Transverse colon (tissue), 4 donors: Measurements from ENCODE around the gene PSG6. TPM values are rescaled to one million over a fixed set of nuclear protein-coding genes. Genes with fewer than 3 reads are reported as not detected.
A peak's percentile ranks its signal among the peaks of the same experiment; 100 is the strongest.
"Not testable (repeated sequence)": the region's sequence is repeated elsewhere in the genome, so short reads cannot be mapped to it uniquely, and the experiment has no call there.

Source experiments
- DNase-seq: peaks from one replicate; pipeline ENCODE4 v3.0.0-alpha.2; 2019
- H3K27ac ChIP-seq, 4 donors: fragments of 200-600 bp; sonication (generic); 2 replicates each; pipeline ENCODE4 v1.5.1; 2016 to 2018; ENCODE audit warnings: inconsistent platforms in 4 of 4
- H3K27me3 ChIP-seq: fragments of 200-600 bp; sonication (generic); 2 replicates; pipeline ENCODE4 v1.5.1; 2017; ENCODE audit warnings: inconsistent platforms
- H3K36me3 ChIP-seq, 4 donors: fragments of 200-600 bp; sonication (generic); 2 replicates each; pipeline ENCODE4 v1.5.1; 2017 to 2019; ENCODE audit warnings: inconsistent platforms in 4 of 4
- H3K4me1 ChIP-seq, 4 donors: fragments of 200-600 bp; sonication (generic); 2 replicates each; pipeline ENCODE4 v1.5.1; 2017 to 2020; ENCODE audit warnings: inconsistent platforms in 4 of 4
- H3K4me3 ChIP-seq, 4 donors: fragments of 200-600 bp; sonication (generic); 1 replicate in 1 of 4; 2 replicates in 3 of 4; pipeline versions ENCODE4 v1.5.1 to v1.6.1; 2017 to 2019; ENCODE audit warnings: inconsistent platforms in 4 of 4
- H3K9me3 ChIP-seq, 2 donors: fragments of 200-600 bp; sonication (generic); 2 replicates each; pipeline ENCODE4 v1.5.1; 2017 to 2019; ENCODE audit warnings: inconsistent platforms in 2 of 2
- CTCF ChIP-seq, 5 experiments: fragments of 200-600 bp in 3 of 5; fragments of 450-650 bp in 2 of 5; sonication (generic) in 3 of 5; IDR thresholded peaks; 1 replicate in 2 of 5; 2 replicates in 3 of 5; pipeline ENCODE4 v1.5.1; 2016 to 2017; ENCODE audit warnings: antibody characterized with exemption in 5 of 5, inconsistent platforms in 3 of 5, mild to moderate bottlenecking in 2 of 5, moderate library complexity in 1 of 5
- EP300 ChIP-seq: sonication (generic); formaldehyde crosslinking; IDR thresholded peaks from one replicate; pipeline ENCODE4 v1.6.1; 2017; ENCODE audit warnings: antibody characterized with exemption, low read depth
- POLR2A ChIP-seq: fragments of 450-650 bp; IDR thresholded peaks from one replicate; pipeline ENCODE4 v1.6.1; 2016; ENCODE audit warnings: antibody characterized with exemption, mild to moderate bottlenecking, moderate library complexity
- POLR2AphosphoS5 ChIP-seq, 3 donors: sonication (generic); formaldehyde crosslinking; IDR thresholded peaks; one replicate each; pipeline ENCODE4 v1.6.1; 2016; ENCODE audit warnings: antibody characterized with exemption in 3 of 3
- WGBS, 2 donors: methylation state at CpG; one replicate each; pipeline ENCODE4 v1.1.5; 2018; ENCODE audit warnings: low coverage in 1 of 2; 5-methylcytosine and 5-hydroxymethylcytosine counted together
- in situ Hi-C, 4 donors: fragments of 200-750 bp; cut with MboI; loops; one replicate each; pipeline versions ENCODE4 v1.15.0 to v1.15.1; 2017; ENCODE audit warnings: low sequenced_read_pairs in 3 of 4, low pct_ligation_motif_present in 1 of 4, low pct_unique_long_range_greater_than_20kb in 1 of 4
- intact Hi-C: fragments of 100-400 bp; cut with DNase I; formaldehyde crosslinking; loops from one replicate; pipeline ENCODE4 v1.15.1; 2023; ENCODE audit warnings: low total_unique reads
- total RNA-seq, 4 donors: library from RNA; depleted of rRNA; stranded (reverse); fragments of >200 nt; gene quantifications; one replicate each; pipeline ENCODE4 v1.1.0, GENCODE V29; 2016

Gene PSG6
- total RNA-seq, 4 donors from 2014 or later: not detected

- peak; percentile 13 for DNase-seq
- H3K9me3 ChIP-seq, H3K27ac ChIP-seq, H3K4me1 ChIP-seq, H3K4me3 ChIP-seq, H3K36me3 ChIP-seq, in situ Hi-C loops, H3K27me3 ChIP-seq, intact Hi-C loops: not testable (repeated sequence)
- 29 to 40% methylated on average over 6 to 7 of the region's 9 CpGs for WGBS, 2 donors
- TF ChIP-seq CTCF (IDR thresholded peaks at IDR 0.05): peak in 4 of 5 experiments; percentile 28 to 47 (median 40)
Measured at GRCh38 chr19:42923106-42923505, 5.4 kb upstream of the PSG6 start.

- in situ Hi-C loops, H3K9me3 ChIP-seq, H3K4me1 ChIP-seq, H3K4me3 ChIP-seq, DNase-seq, H3K27ac ChIP-seq, H3K36me3 ChIP-seq, intact Hi-C loops, H3K27me3 ChIP-seq: not testable (repeated sequence)
Measured at GRCh38 chr19:42920971-42921370, 3.3 kb upstream of the PSG6 start.

GRCh38 chr19:42919757-42920079, 2.0 kb upstream of the PSG6 start:
- intact Hi-C loops (no loop called here), in situ Hi-C loops (no loop called here)
- Histone ChIP-seq H3K9me3 (no peaks in the 10 kb centered on the region), H3K4me3 (no peak overlapping the region), H3K4me1 (no peaks in the 10 kb centered on the region), H3K27ac (no peak overlapping the region), H3K27me3 (no peaks in the 10 kb centered on the region), H3K36me3 (no peaks in the 10 kb centered on the region)
- no peak for TF ChIP-seq POLR2AphosphoS5 (IDR thresholded peaks at IDR 0.05)
- TF ChIP-seq POLR2A: no peak
- no peak for TF ChIP-seq CTCF (IDR thresholded peaks at IDR 0.05)
- TF ChIP-seq EP300: no peak
- 0 to 19% methylated on average over 1 to 3 of the region's 3 CpGs for WGBS, 2 donors
- no peak for DNase-seq

GRCh38 chr19:42919070-42919756, 1.5 kb upstream of the PSG6 start:
- H3K27ac ChIP-seq, DNase-seq, H3K27me3 ChIP-seq, intact Hi-C loops, H3K4me1 ChIP-seq, in situ Hi-C loops, H3K4me3 ChIP-seq, H3K9me3 ChIP-seq, H3K36me3 ChIP-seq: not testable (repeated sequence)
- 66 to 67% methylated on average over 17 to 22 of the region's 26 CpGs for WGBS, 2 donors

GRCh38 chr19:42918377-42919069, 829 bp upstream of the PSG6 start:
- H3K9me3 ChIP-seq, DNase-seq, in situ Hi-C loops: not testable (repeated sequence)

GRCh38 chr19:42916931-42917330, 763 bp downstream of the PSG6 start:
- H3K36me3 ChIP-seq, H3K9me3 ChIP-seq, H3K4me1 ChIP-seq, H3K27ac ChIP-seq, intact Hi-C loops, DNase-seq, H3K27me3 ChIP-seq, H3K4me3 ChIP-seq, in situ Hi-C loops: not testable (repeated sequence)
- WGBS, 2 donors: 69 to 73% methylated on average over 1 of the region's 1 CpG

More at GRCh38 chr19:42918377-42919069, 829 bp upstream of the PSG6 start:
- H3K27me3 ChIP-seq, H3K4me1 ChIP-seq, H3K27ac ChIP-seq, intact Hi-C loops, H3K4me3 ChIP-seq, H3K36me3 ChIP-seq: not testable (repeated sequence)
- WGBS, 2 donors: 76 to 83% methylated on average over 5 to 15 of the region's 15 CpGs

- 76 to 86% methylated on average over 5 of the region's 5 CpGs for WGBS, 2 donors
- in situ Hi-C loops, DNase-seq, H3K27me3 ChIP-seq, H3K36me3 ChIP-seq, H3K4me3 ChIP-seq, H3K4me1 ChIP-seq, intact Hi-C loops, H3K27ac ChIP-seq, H3K9me3 ChIP-seq: not testable (repeated sequence)
Measured at GRCh38 chr19:42913516-42913915, 4.2 kb downstream of the PSG6 start.

- intact Hi-C loops, H3K36me3 ChIP-seq, H3K4me3 ChIP-seq, H3K4me1 ChIP-seq, in situ Hi-C loops, H3K27me3 ChIP-seq, DNase-seq, H3K27ac ChIP-seq, H3K9me3 ChIP-seq: not testable (repeated sequence)
- WGBS, 2 donors: 83 to 88% methylated on average over 4 of the region's 4 CpGs
Measured at GRCh38 chr19:42912941-42913340, 4.8 kb downstream of the PSG6 start.

GRCh38 chr19:42911731-42912130, 6.0 kb downstream of the PSG6 start:
- DNase-seq, H3K4me3 ChIP-seq, intact Hi-C loops, H3K4me1 ChIP-seq, H3K9me3 ChIP-seq, H3K27me3 ChIP-seq, H3K36me3 ChIP-seq, in situ Hi-C loops, H3K27ac ChIP-seq: not testable (repeated sequence)
- 67 to 73% methylated on average over 5 of the region's 5 CpGs for WGBS, 2 donors
